ENCODE results near the gene SMCR8. TPM values are rescaled to one million over a fixed set of nuclear protein-coding genes. Genes with fewer than 3 reads are reported as not detected.

The SMCR8 gene
- total and polyA plus RNA-seq, 2 of the 13 experiments (the other 11 are each of a cell fraction or from before 2014, with no cell fraction given) = 7.6 to 11.8 TPM

- TF ChIP-seq ELF4 (CRISPR knock-in tag; IDR thresholded peaks at IDR 0.05; ENCODE audit: borderline replicate concordance) (peak; percentile 9; the same call in 1 of the 2 replicates), ZNF205 (CRISPR knock-in tag; IDR thresholded peaks at IDR 0.05) (peak; percentile 40; the same call in 1 of the 2 replicates), ATF7-NPFF (CRISPR knock-in tag; IDR thresholded peaks at IDR 0.05; ENCODE audit: low read depth) (peak; percentile 65; the same call in 1 of the 2 replicates), ZSCAN21 (CRISPR knock-in tag; IDR thresholded peaks at IDR 0.05; ENCODE audit: borderline replicate concordance) (peak; percentile 90), PITX1 (CRISPR knock-in tag; IDR thresholded peaks at IDR 0.05) (0 out of 2 replicates have a peak, but pooled peaks have one; percentile 8), NCOA1 (CRISPR knock-in tag; IDR thresholded peaks at IDR 0.05) (no peak), ZFP1 (CRISPR knock-in tag; IDR thresholded peaks at IDR 0.05) (no peak), KDM3A (CRISPR knock-in tag; IDR thresholded peaks at IDR 0.05; ENCODE audit: low read depth) (no peak), ZNF792 (CRISPR knock-in tag; IDR thresholded peaks at IDR 0.05) (peak; percentile 67), ADNP (CRISPR knock-in tag; IDR thresholded peaks at IDR 0.05) (no peak), RXRA (CRISPR knock-in tag; IDR thresholded peaks at IDR 0.05) (peak; percentile 27; the same call in 1 of the 2 replicates), ZNF136 (CRISPR knock-in tag; IDR thresholded peaks at IDR 0.05; ENCODE audit: low read depth) (no peak), CHD2 (IDR thresholded peaks at IDR 0.05; ENCODE audit: low read depth, low read length) (no peak), KDM5B (CRISPR knock-in tag; IDR thresholded peaks at IDR 0.05; ENCODE audit: borderline replicate concordance) (peak; percentile 82; the same call in 1 of the 2 replicates), ZNF296 (CRISPR knock-in tag; conservative IDR thresholded peaks at IDR 0.05) (no peak), ZNF740 (CRISPR knock-in tag; IDR thresholded peaks at IDR 0.05) (no peak), ZNF749 (CRISPR knock-in tag; IDR thresholded peaks at IDR 0.05; ENCODE audit: borderline replicate concordance) (peak; percentile 81), SPEN (CRISPR knock-in tag; IDR thresholded peaks at IDR 0.05; ENCODE audit: low read depth) (peak; percentile 89), ELF1 (CRISPR knock-in tag; IDR thresholded peaks at IDR 0.05) (no peak), ZMYM4 (CRISPR knock-in tag; IDR thresholded peaks at IDR 0.05) (peak; percentile 68; the same call in 1 of the 2 replicates), TRIM22 (IDR thresholded peaks at IDR 0.05) (no peak), ZNF644 (CRISPR knock-in tag; IDR thresholded peaks at IDR 0.05; ENCODE audit: low read depth) (no peak), RELA (CRISPR knock-in tag; IDR thresholded peaks at IDR 0.05) (no peak), ZNF138 (CRISPR knock-in tag; IDR thresholded peaks at IDR 0.05; ENCODE audit: low read depth) (0 out of 2 replicates have a peak, but pooled peaks have one; percentile 31), ZNF790 (CRISPR knock-in tag; IDR thresholded peaks at IDR 0.05; ENCODE audit: borderline replicate concordance) (no peak), ZNF431 (CRISPR knock-in tag; IDR thresholded peaks at IDR 0.05; ENCODE audit: borderline replicate concordance, low read depth) (no peak), DBP (CRISPR knock-in tag; IDR thresholded peaks at IDR 0.05; ENCODE audit: not compliant biosample characterization) (peak; percentile 46)
Observed at GRCh38 chr17:18363101-18364049, 48.3 kb downstream of the SMCR8 start, which contains the start of gene SHMT1 (continued).
